Measurements from ENCODE around the gene DLX4.

DLX4 gene, protein sequence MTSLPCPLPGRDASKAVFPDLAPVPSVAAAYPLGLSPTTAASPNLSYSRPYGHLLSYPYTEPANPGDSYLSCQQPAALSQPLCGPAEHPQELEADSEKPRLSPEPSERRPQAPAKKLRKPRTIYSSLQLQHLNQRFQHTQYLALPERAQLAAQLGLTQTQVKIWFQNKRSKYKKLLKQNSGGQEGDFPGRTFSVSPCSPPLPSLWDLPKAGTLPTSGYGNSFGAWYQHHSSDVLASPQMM

DNA sequence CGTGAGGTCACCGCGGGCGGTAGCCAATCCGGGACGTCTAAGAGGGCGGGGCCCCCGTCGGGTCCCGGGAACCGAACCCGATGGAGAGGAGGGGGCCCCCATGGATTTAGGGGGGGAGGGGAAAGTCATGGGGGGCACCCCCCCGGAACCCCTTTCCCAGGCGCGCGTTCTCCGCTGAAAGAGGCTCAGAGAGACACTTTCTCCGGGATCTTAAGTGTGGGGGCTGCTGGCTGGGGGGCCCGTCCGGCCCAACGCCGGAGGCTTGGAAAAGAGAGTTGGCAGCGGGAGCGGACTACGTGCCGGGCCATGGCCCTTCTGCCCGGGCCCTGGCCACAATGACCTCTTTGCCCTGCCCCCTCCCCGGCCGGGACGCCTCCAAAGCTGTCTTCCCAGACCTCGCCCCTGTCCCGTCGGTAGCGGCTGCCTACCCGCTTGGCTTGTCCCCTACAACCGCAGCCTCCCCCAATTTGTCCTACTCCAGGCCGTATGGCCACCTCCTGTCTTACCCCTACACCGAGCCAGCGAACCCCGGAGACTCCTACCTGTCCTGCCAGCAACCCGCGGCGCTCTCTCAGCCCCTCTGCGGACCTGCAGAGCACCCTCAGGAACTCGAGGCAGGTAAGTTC is at the start of gene DLX4:
TSS of gene DLX4 (plus strand) at position 57 of the 626 bp plus-strand sequence. CDS start at position 336, 279 bp downstream.
- peak; percentile 33 for DNase-seq

DNA sequence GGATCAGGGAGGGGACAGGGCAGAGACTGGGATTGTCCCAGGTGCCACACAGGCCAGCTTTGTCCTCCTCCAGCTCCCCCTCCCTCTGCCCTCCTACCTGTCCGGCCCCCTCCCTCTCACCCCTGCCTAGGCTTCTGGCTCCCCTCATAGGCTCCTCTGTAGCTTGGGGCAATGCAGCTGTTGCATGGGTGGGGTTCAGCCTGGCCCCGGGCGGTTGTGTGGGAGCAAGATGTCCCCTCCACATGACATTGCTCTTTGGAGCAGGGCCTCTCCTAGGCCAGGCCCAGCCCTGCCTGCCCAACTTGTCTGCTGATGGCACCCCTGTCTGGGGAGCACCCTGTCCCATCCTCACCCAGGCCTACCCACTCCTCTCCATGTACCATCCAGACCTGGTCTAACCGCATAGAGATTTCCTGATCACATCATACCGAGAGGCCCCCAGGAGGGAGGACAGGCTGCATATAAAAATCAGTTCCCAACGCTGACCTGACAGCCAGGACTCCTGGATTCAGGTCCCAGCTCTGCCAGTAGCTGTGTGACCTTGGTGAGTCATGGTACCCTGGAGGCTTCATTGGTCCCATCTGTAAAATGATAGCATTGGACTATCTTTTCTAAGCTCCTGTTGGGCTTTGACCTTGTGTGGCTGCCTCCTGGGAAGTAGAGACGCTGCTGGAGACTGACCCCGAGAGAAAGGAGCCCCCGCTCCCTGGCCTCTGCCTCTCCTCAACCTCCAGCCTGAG is 48.8 kb upstream of the DLX4 start:
- no peak for DNase-seq

DNA sequence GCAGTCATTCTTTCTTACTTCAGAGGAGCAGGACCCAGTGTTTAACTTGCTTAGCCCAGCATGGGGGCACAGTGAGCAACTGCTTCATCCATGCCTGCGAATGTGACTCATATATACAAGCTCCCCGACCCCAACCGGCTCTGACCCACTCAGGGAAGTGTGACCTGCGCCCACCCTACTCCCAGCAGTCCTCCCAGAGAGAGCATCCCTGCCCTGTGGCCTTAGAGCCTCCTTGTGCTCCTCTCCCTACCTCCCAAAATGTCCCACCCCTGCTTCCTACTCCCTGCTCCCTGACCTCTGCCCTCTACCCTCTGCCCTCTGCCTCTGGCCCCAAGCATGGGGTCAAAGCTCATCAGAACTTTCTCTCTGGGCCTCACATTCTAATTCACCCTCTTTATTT is 46.9 kb upstream of the DLX4 start:
- no peak for DNase-seq

DNA sequence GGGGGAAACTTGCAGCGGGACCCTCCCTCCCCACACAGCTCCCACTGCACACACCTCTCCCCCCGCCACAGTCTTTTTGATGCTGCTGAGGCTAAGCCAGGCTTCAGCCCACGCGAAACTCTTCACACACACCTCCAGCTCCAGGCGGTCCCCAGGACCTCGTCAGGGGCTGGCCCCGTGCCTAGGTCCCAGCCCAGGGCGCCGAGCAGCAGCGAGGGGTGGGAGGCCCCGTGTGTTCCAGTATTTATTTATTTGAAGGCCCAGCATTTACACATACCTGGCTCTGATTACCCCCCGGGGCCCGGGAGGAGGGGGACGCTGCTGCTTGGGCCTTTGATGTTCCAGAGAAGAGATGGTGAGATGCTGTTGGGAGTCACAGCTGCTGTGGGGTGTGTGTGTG is 44.9 kb upstream of the DLX4 start:
- no peak for DNase-seq

DNA sequence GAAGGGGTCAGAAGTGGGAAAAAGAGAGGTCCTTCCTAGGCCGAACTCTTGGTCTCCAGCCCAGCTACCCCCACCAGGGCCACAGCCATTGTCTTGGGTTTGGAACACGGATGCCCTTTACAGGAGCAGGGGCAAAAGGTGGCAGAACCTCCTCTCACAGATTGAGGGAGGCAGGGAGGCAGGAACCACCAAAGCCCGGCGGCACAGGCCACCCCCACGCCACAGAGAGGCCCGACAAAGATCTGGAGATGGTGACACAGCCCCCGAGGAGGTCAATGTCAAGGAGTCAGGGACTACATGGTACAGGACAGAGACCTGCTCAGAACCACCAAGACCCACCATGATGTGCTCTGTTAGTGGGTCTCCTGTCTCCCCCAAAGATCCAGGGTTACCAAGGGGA is 44.4 kb upstream of the DLX4 start:
- DNase-seq = no peak

DNA sequence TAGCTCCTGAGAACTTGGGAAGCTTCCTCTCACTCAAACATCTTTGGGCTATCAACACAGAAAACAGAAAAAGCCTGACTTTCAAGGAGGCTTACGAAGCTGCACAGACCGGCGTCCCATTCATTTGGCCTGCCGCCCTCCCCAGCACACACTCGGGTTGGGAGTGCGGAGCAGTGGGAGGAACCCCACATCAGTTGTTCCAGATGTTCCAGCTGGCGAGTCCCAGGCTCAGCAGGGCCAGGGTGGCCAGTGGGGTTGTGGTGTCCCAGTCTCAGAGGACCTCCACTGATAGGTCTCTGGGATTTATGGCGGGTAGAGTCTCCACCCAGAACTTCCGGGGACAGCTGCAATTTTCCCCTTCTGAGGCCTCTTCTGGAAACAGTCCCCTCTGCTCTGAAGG is 43.1 kb upstream of the DLX4 start:
- no peak for DNase-seq

DNA sequence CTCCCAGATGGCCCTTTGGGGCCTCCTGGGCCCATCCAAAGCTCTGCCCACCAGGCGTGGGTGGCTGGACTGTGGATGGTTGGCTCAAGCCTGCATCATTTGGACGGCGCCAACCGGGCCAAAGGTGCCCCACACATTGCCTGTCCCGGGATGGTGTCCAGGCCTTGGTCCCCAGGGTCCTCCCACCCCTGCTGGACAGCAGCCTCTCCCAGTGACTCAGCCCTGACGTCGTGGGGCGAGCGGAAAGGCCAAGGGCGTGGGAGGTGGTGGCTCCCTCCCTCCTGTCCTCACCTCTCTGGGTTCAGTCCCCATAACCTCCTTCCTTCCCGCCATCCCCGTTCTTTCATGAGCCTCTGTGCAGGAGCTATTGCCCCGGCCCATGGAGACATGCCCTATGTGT is 42.1 kb upstream of the DLX4 start:
- no peak for DNase-seq

DNA sequence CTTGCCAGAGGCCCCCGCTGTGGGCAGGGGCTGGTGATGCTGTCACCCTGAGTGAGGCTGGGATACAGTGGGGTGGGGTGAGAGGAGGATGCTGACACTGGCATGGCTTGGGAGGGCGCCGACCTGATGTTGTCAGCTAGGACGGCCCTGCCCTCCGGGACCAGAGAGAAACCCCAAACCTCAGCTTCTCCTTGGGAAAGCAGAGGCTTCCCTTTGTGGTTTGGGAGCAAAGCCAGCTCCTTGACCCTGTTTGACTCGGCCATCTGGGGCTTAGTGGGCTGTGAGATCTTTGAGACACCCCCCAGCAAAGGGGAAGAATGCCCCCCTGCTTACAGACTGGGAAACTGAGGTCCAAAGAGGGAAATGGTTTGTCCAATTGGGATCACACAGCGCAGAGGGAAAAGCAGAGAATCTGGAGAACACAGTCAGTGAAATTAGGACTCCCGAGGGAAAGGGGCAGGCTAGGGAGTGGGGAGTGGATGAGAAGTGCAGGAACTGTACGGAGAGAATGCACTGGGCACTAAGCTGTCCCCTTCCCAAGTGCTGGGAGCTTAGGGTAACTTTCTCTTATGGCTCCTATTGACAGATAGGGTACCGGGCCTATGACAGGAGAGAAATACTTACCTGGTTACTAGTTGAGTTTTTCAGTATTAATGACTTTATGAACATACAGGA is 40.7 kb upstream of the DLX4 start:
- no peak for DNase-seq

DNA sequence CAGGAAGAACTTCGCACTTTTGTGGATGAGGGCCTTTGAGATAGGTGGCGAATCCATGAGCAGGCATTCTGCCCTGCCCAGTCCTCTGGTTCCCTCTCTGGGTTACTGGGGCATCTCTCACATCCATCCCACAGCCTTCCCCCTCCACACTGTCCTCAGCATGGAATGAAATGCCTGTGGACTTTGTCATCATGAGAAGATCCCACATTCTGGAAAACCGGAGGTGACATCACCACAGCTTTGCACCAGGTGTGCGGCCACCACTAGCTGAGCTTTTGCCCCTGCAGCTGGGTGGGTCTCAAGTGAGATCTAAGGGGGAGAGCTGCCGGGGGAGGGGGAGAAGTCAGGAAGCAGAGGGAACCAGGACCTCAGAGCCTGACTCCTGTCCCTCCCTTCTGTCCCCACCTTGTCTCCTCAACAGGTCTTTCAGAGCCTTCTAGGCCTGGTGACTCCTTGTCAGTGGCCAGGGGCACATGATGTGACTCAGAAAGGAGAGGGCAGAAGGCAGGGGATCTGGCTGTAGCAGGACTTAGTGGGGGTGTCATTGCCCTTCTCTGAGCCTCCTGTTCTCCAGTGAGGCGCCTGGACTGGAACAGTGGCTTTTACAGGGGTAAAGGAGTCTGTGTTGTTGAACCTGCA is 40.0 kb upstream of the DLX4 start:
- DNase-seq = no peak

DNA sequence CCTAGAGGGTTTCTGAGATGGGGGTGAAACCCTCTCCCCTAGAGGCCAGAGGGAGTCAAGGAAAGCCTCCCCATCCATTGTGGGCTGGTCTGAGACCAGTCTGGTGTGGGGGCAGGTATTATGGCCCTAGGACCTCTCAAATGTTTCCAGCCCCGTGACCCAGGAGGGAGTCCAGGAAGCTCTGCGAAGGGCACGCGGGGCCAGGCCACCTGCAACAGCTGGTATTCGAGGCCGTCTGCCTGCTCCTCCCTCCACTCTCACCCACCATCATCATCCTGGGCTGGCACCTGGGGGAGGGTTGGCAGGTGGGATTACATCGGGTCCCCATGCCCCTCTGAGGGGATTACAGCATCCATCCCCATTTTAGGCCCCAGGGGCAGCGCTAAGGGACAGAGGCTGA is 38.1 kb upstream of the DLX4 start:
- DNase-seq = no peak

DNA sequence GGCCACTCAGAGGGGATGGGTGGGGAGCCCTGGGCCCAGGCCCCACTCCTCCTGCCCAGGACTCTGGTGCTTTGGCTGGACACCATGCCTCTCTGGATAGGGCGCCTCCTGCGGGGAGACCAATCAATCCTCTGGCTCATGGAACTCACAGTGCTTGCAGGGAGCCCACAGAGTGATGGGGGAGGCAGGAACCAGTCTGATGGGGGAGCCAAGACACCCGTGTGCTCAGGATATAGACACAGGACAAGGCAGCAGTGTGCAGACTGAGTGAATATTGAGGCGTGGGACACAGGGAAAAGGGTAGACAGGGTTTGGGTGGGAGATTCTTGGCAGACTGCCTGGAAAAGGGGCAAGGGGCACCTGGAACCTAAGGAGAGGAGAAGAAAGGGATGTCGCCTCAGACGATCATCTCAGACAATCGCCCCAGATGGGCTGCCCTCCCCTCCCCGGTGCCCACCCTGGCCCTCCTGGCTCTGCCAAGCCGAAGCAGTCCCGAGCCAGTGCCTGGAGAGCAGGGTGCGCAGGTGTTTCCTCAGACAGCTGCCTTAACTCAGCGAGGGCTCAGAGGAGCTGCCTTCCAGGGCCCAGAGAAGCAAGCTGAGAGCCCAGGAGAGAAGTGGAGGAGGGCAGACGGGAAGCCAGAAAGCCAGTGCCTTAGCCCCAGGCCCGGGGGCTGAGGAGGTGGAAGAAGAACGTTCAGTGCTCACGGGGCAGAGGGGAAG is 37.4 kb upstream of the DLX4 start:
- DNase-seq = no peak

DNA sequence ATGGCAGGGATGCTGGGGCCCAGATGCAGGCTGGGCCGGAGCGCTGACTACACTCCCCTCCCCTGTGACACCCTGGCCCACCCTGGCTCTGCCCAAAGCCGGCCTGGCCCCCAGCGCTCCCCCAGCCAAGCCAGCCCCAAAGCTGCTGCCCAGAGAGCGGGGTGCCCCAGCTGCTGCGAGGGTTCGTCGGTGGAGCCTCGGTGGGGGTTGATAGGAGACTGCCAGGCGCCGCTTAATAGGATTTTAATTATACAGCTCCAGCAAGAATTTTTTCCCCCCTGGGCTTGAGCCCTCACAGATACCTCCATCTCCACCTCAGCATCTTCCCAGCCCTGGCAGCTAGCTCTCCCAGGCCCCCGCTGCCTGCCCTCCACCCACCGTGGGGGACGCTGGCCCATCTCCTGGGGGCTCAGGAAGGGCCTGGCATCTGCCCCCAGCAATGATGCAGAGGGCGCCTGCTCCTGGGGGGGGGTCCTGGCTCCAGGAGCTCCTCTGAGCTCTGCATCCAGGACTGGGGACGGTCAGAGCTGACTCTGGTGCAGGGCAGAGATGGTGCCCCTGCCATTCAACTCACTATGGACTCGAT is 36.8 kb upstream of the DLX4 start:
- no peak for DNase-seq

DNA sequence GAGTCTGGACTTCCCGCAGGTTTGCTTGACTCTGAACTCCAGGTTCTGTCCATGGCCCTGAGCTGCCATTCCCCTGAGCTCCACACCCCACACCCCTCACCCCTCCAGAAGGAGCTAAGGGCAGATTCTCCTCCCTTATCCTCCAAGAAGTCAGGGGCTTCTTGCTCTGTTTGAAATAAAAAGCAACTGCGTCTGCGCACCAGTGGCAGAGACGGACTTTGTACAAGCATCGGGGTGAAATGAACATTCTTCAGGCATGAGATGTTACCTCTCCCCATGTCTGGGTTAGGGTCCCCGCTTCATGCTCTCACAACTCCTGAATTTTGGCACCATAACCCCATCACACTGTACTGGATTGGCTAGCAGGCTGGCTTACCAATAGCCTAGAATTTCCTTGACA is 36.1 kb upstream of the DLX4 start:
- DNase-seq = no peak

DNA sequence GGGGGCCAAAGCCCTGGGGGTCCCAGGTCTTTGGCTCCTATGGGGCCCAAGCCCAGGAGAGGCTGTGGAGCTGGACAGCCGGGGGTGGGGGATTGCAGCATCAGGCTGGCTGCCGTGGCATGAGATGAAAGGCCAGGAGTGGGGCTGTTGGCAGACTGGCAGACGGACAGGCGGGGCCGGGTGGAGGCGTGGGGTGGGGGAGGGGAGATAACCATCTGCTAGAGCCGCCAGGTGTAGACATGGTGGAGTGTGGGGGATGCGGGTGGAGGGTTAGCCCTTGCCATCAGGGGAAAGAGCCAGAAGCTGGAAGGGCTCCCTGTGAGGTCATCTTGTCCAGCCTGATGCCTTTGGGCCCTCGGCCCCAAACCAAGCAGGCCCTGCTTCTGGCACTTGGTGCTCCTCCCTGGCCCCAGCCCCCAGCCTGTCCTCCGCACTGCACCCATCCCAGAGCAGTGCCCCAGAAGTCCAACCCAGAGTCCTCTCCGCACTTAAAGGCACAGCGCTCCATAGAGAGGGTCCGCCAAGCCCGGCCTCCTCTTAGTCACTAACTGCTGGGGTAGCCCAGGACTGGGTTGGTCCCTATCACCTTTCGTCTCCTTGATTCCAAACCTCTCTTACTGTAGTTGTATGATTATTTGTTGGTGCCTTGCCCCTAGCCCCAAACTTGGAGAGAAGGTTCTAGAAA is 33.3 kb upstream of the DLX4 start:
- no peak for DNase-seq

DNA sequence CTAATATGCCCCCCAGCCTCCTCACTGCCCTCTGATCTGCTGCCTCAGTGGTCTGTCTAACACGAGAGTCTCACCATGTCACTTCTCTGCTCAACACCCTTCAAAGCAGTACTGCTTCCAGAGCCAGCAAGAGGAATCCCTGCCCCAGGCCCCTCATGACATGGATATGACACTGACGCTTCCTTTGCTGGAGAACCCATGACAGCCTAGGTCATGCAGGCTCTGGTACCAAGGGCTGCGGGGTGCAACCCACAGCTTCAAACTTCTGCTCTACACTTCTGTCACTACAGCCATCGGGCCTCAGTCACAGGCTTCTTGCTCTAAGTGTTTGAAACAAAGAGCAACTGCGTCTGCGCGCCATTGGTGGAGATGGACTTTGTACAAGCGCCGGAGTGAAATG is 32.6 kb upstream of the DLX4 start:
- no peak for DNase-seq

DNA sequence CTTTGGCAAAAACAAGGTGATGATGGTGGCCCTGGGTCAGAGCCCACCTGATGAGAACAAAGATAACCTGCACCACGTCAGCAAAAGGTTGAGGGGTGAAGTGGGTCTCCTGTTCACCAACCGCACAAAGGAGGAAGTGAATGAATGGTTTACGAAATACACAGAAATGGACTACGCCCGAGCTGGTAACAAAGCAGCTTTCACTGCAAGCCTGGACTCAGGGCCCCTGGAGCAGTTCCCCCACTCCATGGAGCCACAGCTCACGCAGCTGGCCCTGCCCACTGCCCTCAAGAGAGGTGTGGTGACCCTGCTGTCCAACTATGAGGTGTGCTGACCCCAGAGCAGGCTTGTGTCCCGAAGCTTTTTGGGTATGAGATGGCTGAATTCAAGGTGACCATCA is 29.7 kb upstream of the DLX4 start:
- DNase-seq = no peak

DNA sequence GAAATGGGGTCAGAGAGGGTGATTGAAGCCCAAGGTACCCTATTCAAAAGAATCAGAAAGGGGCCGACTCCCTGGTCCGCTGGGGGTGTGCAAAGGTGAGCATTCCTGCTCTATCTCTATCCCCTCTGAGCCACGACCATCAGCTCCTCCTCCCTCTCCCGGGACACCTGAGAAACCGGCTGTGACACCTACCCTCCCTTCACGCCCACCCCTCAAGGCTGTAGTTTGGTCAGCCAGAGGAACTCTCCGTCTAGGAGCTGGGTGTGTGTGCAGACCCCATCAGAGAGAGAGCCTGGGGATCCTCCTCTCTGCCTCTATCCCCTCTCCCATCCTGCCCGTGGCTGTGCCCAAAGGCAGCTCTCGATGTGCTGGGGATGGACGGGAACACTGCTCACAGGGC is 27.6 kb upstream of the DLX4 start:
- DNase-seq = no peak

DNA sequence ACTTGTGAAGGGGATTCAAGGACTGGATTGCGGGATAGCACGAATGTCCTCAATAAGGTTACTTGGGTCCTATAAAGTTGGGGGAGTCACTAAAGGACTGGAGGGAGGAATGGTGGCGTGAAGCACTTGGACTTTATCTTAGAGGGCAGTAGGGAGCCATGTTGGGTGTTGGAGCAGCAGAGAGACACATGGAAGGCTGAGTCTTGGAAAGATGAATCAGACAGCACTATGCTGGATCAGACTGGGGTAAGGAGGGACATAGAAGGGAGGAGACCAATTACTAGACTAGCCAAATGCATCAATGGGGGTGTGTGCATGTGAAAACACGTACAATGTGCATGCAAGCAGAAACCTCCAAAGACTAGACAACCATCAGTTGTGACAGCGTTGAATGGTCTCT is 26.0 kb upstream of the DLX4 start:
- no peak for DNase-seq

DNA sequence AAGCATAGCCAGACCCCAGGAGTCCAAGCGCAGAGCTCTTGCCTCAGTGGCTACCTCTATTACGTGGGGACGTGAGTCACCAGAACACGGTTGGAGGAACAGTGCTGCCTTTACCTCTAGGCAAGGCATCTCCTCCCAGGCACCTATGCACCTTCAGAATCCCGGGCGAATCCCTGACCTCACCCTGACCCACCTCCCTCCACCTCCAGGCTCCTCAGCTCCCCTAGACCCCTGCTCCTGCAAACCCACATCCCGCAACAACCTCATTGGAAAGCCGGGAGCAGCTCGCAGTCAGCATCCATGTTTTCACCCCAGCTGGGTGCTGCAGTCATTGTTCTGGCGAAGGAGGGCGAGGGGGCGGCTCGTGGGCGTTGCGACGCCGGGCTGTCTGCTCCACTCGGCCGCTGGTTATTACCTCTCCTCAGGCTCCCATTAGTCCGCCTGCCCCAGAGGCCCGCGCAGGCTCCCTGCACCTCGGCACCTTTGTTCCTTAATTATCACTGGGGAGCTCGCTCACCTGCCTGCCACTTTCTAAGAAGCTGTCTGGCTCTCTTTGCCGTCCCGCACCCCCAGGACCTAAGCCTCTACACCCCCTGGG is 24.6 kb upstream of the DLX4 start:
- no peak for DNase-seq

DNA sequence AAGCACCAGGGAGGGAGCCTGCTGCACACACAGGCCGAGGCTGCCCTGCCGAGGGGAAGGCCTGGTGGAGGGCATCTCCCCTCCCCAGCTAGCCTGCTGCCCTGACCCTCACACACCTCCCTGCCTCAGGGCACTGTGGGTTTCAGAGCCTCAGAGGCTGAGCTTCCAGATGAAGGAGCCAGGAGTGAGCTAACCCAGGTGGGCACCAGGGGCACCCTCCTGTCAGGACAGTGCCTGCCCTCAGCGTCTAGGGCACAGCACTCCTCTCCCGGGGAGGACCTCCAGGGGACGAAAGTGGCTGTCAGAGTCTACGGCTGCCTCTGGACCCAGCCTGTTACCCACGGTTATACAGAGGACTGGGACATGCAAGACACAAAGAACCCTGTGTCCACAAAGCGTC is 22.8 kb upstream of the DLX4 start:
- no peak for DNase-seq

DNA sequence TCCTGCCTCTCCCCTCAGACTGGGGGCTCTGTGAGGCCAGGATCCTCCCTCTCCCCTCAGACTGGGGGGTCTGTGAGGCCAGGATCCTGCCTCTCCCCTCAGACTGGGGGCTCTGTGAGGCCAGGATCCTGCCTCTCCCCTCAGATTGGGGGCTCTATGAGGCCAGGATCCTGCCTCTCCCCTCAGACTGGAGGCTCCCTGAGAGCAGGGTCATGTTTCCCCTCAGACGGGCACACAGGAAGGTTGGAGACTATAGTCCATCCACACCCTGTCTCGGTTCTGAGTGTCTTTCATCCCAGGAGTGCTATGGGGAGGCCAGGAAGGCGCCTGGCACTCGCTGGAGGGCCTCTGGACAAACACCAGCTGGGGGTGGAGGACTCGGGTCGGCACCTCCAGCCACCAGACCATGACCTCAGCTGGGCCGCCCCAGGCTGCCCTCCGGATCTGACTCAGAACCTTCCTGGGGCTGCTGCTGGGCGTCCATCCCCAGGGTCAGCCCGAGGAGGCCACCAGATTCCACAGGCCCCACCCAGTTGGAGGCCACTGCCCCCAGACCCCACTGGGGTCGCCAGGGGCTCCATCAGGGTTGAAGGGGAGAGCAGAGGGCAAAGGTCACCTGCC is 21.9 kb upstream of the DLX4 start:
- no peak for DNase-seq
